HG02571 (cell line): Measurements from ENCODE around the gene GABRR2.
A peak's percentile ranks its signal among the peaks of the same experiment; 100 is the strongest.
"Not testable (repeated sequence)": the region's sequence is repeated elsewhere in the genome, so short reads cannot be mapped to it uniquely, and the experiment has no call there.

Source experiments
- ATAC-seq: cut with Tn5 transposase; IDR thresholded peaks from one replicate; pipeline ENCODE4 v1.9.1; 2021; ENCODE audit warnings: mild to moderate bottlenecking, moderate library complexity; ENCODE audit not compliant: unreplicated experiment

GABRR2 gene

DNA sequence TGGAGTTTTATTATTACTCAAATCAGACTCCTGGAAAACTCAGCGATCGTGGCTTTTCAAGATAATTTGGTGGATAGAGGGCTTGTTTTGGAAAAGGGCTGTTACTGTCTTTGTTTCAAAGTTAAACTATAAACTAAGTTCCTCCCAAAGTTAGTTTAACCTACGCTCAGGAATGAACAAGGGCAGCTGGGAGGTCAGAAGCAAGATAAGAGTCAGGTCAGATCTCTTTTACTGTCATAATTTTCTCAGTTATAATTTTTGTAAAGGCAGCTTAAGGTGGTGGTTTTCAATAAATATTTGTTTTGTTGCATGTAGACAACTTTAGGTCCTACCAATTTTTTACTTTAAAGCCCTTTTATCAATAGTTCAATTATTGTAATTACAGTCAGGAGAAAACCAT is 9.2 kb upstream of the GABRR2 start:
- ATAC-seq = no peak

GRCh38 chr6:89323511-89323971 is 8.4 kb upstream of the GABRR2 start:
- no peak for ATAC-seq

- no peak for ATAC-seq
Observed at GRCh38 chr6:89321131-89321970, 6.3 kb upstream of the GABRR2 start.

GRCh38 chr6:89320012-89320559 is 5.0 kb upstream of the GABRR2 start:
- ATAC-seq = no peak

DNA sequence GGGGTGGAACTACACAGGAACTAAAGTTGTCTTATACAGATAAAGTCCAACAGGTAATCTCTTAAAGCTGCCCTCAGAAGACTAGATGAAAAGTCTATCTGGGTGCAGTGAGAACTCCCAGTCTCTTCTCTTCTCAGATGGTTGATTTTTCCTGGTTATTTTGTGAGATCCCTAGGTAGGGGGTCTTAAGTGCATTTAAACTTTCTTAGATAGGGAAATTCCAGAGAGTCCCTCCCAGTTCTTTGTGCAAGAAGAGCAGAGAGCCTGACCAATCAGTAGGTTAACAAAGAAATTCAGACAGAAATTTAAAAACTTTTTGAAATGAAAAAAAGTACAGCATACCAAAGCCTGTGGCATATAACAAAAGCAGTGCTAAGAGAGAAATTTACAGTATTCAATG is 2.0 kb upstream of the GABRR2 start:
- ATAC-seq = no peak

DNA sequence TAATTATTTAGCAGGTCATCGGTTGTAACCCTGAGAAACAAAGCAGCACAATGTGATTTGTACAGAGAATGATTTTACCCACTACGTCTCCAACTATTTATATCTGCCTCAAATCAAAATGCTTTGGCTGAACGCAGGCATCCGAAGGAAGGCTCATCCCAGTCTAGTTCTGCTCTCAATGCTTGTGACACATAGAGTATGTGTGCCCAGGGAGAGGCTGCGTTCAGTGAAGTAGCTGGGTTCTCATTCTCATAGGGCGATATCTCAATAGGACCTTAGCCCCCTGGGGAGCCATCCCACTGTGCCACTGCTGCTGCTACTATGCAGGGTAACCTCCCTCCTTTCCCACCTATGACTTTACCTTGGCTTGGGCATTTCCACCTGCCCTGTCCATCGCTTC is 407 bp downstream of the GABRR2 start:
- no peak for ATAC-seq

- ATAC-seq = no peak
Observed at GRCh38 chr6:89313006-89313405, 2.1 kb downstream of the GABRR2 start.

GRCh38 chr6:89311853-89312531 is 3.1 kb downstream of the GABRR2 start:
- no peak for ATAC-seq

DNA sequence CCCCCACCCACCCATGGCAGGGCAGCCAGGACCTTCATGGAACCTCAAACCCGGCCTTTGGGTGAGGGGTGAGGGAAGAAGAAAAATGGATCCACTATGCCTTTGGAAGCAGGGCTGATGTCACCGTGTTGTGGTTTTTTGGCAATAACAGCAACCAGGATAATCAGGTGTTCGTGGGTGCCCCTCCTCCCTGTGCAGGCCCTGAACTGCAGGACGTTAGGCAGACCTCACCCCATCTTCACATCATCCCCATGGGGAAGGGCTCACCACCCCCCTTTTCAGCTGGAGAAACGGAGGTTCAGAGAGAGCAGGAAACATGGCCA is 3.6 kb downstream of the GABRR2 start:
- no peak for ATAC-seq

DNA sequence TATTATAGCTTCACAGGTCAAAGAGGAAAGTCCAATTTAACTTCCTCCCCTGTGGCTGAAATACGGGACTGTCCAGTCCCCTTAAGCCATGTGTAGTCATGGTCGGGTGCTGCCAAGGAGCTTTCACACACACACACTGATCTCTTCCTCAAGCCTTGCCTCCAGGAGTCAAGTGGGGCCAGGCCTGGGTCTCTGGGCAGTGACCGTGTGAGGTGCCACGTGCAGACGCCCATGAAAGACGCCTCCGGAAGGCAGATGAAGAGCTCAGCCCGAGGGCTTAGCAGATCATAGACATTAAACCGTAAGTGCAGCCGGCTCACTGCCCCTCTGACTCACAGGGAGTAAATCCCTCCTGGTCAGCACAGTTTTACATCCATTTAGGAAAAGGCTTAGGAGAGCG is 4.2 kb downstream of the GABRR2 start:
- ATAC-seq = no peak

DNA sequence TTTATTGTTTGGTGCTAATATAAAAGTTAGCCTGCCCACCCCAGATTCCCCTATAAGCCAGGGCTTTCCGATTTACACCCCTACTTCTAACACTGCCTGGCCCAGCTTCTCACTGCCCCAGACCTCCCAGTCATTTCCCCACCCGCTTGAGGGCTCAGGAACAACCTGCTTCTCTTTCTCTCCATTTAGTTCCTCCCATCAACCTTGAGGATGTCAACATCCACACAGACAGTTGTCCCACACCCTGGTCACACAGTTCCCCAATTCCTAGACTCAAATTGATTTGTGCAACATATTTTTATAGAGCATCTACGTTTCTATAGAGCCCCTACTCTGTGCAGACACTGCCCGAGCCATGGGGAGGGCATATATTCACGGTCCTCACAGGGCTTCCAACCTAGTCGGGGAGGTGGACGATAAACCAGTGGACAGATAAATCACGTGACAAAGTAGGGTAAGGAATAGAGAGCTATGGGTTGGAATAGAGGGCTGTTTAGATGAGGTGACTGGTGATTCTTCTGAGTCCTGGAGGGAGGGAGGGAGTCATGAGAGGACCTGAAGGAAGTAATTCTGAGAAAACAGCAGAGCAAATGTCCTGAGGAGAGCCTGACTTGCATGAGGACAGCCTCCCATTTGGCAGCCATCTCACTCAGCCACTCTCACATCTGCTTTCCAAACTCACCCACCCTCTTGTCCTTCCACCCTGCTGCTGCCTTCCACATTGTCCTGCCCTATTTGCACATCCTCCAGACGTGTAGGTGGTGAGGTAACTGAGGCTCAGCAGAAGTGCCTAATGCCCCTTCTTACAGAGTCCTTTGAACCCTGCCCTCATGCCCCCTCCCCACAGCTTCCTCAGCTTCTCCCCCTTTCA is 6.3 kb downstream of the GABRR2 start:
- ATAC-seq = no peak

DNA sequence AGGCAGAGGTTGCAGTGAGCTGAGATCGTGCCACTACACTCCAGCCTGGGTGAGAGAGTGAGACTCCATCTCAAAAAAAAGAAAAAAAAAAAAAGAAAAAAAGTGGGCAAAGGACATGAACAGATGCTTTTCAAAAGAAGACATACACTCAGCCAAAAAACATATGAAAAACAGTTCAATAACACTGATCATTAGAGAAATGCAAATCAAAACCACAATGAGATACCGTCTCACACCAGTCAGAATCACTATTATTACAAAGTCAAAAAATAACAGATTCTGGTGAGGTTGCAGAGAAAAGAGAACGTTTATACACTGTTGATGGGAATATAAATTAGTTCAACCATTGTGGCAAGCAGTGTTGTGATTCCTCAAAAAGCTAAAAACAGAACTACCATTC is 10.6 kb downstream of the GABRR2 start:
- not testable (repeated sequence) for ATAC-seq

GRCh38 chr6:89302936-89303335 is 12.2 kb downstream of the GABRR2 start:
- ATAC-seq = no peak

DNA sequence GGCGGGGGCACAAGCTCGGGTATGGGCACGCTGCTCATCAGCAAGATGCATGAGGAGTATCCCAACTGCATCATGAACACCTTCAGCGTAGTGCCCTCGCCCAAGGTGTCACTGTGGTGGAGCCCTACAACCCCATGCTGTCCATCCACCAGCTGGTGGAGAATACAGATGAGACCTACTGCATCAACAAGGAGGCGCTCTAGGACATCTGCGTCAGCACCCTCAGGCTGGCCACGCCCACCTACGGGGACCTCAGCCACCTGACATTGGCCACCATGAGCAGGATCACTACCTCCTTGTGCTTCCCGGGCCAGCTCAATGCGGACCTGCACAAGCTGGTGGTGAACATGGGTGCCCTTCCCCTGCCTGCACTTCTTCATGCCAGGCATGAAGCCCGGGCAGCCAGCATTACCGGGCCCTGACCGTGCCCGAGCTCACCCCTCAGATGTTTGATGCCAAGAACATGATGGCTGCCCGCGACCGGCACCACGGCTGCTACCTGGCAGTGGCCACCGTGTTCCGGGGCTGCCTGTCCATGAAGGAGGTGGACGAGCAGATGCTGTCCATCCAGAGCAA is 12.8 kb downstream of the GABRR2 start:
- ATAC-seq = no peak

- ATAC-seq = no peak
Observed at GRCh38 chr6:89301586-89302194, 13.4 kb downstream of the GABRR2 start.

- no peak for ATAC-seq
Observed at GRCh38 chr6:89299466-89299850, 15.6 kb downstream of the GABRR2 start.

DNA sequence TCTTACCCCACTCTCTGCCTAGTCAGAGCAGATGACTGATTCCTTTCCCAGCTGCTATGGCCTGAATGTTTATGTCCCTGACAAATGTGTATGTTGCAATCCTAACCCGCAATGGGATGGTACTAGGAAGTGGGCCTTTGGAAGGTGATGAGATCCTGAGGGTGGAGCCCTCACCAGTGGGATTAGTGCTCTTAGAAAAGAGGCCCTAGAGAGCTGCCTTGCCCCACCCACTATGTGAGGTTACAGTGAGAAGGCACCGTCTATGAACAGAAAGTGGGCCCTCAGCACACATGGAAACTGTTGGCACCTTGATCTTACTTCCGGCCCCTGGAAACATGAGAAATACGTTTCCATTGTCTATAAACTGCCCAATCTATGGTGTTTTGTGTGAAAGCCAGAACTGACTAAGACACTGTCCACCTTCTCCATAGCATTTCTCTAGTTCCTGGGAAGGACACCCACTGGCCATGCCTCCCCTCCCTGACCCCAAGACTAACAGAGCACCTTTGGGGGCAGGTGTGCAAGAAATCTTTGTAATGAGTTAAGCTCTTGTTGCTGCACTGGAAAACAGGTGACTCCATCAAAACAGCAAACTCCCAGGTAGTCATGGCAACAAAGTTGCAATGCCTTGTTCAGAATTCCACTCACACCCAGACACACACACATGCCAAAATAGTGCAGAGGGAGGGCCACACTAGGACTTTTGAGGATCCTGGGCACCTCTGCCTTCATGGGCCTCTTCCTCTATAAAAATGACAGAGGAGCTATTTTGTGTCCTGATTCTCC is 16.2 kb downstream of the GABRR2 start:
- no peak for ATAC-seq

- ATAC-seq = peak; percentile 90
Observed at GRCh38 chr6:89297695-89298351, 17.3 kb downstream of the GABRR2 start.

DNA sequence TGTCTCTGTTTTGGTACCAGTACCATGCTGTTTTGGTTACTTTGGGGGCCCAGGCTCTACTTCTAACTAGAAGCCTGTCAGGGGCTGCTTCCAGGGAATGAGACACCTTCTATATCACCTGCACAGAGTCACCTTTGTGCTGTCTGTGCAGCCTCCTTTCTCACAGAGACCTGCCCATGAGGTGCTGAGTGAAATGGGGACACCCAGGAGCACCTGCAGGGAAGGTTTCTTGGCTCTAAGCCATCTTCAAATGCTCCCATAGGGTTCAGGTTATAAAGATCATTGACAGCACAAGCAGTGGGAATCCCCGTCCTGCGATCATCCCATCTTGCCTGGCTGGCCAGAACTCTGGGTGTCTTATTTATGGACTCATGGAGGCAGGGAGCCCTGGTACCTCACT is 19.1 kb downstream of the GABRR2 start:
- ATAC-seq = no peak
